Jurkat, Clone E6-1 (cell line): ENCODE results near the gene TCEANC.
A peak's percentile ranks its signal among the peaks of the same experiment; 100 is the strongest.

Source experiments
- DNase-seq: peaks from one replicate; pipeline ENCODE4 v3.0.0-alpha.2; 2011; ENCODE audit warnings: low read depth, low spot score
- H3K4me3 ChIP-seq: 2 replicates; pipeline ENCODE4 v1.5.1; 2011; ENCODE audit warnings: mild to moderate bottlenecking, low read length, control low read depth, moderate library complexity

The TCEANC gene

DNA sequence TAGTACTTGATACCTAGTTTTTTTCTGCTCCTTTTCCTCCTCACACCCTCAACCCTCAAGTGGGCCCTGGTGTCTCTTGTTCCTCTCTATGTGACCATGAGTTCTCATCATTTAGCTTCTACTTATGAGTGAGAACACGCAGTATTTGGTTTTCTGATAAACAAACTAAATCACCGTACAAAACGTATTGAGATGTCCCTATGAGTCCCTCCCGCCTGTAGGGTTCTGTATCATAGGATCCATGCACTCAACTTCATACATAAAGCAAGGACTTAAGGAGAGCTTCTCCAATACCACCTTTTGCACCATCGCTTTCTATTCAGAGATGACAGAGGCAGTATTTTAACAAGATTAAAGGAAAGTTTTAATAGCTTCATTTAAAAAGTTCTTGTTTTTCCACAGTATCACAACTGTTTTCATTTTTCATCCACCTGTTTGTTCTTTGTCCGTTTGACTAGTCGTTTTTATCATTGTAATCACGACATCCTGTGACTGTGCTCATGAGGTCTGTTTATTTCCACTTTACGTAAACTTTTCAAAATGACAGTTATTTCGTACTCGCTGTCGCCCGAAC, 35.5 kb downstream of the TCEANC start:
- DNase-seq, result no peak
- H3K4me3 ChIP-seq, result peak overlapping the region; percentile 74

DNA sequence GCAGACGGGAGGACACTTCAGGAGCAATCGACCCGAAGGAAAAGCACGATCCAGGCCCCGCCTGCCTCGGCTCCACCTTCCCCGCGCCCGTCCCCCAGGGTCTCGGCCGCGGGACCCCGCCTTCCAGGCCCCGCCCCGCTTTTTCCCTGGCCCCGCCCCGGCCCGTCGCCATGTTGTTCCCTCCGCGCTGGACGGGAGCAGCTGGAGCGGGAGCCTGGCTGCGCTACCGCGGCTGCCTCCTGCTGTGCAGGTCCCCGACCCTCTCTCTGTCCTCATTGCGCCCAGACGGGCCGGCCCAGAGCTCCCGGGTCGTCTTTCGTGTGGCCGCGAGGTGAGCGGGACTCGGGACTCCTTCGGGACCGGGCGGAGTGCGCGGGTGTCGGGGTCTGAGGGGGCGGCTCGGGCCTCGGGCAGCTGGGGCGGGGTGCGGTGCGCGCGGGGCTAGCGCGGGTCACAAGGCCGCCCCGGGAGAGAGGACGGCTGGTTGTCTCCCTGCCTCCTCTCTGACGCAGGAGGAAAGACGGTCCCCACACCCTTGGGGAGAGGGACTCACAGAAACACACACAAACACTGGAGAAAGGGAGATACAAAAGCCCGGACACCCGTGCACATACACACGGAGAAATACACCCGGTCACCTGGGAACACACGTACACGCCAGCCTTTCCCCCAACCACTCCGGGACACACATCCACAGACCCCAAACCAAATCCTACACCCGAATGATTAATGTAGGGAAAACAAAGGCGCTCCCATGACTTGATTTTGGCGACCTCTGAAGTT, 36.2 kb downstream of the TCEANC start, which contains the start of gene RAB9A:
TSS of gene RAB9A (plus strand) at position 171 of the 783 bp plus-strand sequence. CDS start 19,619 bp downstream, outside the sequence.
- peak within 1 kb of the TSS; percentile 74 for H3K4me3 ChIP-seq
- peak; percentile 31 for DNase-seq

DNA sequence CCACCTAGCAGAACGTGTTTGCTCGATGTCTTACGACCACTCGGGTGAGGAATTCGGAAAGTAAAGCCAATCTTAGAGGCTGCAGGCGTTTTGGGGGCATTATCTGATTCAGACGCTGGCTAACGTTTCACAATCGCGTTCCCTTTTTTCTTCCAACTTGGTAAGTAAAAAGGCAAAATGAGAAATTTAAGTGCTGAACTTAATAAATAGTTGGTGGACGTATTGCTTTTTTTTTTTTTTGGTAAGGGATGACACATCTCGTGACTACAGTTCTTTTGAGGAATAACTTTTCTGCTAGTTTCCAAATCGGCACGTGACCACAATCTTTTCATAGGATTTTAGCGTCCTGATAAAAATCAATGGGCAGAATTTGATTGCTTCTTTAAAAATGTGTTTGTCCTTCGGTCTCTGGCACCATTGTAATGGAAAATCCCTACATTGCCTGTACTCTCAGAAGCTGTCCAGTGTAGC, 36.8 kb downstream of the TCEANC start:
- DNase-seq, result no peak
- peak overlapping the region; percentile 74 for H3K4me3 ChIP-seq

DNA sequence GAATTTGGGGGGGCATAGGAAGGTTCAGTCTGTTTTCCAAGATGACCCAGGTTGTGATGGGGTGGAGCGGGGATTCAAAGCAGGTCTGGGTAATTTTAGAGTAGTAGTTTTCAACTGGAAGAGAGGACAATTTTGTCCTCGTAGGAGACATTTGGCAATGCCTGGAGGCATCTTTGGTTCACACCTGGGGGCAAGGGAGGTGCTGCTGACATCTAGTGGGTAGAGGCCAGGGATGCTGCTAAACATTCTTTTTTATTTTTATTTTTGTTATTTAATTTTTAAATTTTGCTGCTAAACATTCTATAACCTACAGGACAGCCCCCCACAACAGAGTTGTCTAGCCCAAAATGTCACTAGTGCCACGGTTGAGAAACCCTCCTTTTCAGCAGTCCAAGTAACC, 37.9 kb downstream of the TCEANC start:
- H3K4me3 ChIP-seq, result no peak overlapping the region
- no peak for DNase-seq

DNA sequence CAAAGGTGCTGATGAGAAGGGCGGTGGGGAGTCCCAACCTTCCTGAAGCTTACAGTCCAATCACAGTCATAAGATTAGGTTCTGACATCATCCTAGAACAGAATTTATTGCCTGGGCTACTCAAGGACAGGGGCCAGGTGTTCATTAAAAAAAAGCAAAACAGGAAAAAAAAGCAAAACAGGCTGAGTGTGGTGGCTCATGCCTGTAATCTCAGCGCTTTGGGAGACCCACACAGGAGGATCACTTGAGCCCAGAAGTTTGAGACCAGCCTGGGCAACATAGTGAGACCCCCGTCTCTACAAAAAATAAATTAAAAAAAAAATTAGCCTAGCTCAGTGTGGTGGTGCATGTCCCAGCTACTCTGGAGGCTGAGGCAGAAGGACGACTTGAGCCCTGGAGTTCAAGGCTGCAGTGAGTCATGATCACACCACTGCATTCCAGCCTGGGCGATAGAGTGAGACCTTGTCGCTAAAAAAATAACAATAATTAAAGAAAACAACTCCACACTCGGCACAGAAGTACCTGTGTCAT, 39.0 kb downstream of the TCEANC start:
- H3K4me3 ChIP-seq, result no peak overlapping the region
- DNase-seq, result no peak

DNA sequence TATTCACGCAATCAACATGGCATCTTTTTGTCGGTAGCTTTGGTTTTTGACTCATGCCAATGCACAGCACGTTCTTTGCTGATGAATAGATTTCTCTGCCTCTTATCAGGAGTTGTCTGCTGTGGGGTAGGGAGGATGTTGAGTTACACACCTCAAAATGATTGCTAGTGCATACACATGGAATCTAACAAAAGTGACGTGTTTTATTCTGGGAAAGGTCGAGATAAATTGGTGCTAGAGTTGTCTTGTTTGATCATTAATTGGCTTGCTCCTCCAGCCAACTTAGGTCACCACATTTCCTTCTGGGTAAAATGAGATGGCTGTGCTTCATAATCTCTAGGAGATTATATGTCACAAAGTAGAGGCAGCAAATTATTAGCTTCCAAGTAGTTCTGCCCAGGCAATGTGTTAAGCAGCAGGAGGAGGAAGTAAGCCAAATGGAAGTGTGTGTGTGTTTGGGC, 39.9 kb downstream of the TCEANC start:
- no peak for DNase-seq
- no peak overlapping the region for H3K4me3 ChIP-seq

DNA sequence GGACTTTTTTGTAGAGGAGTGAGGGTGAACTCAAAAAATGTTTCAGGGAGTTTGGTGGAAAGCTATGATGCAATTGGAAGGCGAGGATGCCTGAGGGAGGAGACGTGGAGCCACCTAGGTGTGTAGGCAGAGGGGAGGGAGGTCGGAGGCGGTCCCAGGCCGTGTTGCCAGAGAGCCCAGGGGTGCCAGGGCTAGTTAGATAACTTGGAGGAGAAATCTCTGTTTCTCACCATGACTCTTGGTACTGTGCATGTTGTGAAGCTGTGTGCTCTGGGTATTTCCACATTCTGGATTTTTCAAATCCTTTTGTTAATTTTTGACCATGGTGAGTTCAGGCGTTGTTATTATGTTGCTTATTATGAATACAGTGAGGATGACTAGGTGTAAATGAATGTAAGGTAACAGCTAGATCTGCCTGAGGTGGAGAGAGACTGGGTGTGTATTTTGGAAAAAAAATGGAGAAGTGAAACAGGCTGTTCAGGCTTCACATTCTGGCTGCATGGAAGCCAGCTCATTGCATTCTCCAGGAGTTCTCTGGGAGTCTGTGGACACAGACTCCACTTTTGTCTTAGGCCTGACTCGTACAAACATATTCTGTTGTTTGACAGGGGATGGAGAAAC, 40.5 kb downstream of the TCEANC start:
- DNase-seq, result no peak
- H3K4me3 ChIP-seq, result no peak overlapping the region

DNA sequence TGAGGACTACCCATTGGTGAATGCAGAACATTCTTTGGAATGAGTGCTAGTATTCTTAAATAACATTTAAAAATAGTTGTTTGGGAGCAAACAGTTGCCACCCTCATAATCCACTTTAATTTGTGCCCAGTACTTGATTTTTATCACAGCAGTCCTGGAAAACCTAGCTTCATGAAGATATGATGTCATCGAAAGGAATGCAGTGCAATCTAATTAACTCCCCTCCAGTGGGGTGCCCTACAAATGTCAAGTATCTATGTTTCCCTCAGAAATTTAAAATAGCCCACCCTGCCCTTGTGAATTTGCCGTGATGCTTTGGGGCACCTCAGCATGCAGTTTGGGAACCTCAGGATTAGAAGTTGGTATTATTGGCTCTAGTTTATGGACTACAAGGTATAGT, 41.4 kb downstream of the TCEANC start:
- H3K4me3 ChIP-seq, result no peak overlapping the region

DNA sequence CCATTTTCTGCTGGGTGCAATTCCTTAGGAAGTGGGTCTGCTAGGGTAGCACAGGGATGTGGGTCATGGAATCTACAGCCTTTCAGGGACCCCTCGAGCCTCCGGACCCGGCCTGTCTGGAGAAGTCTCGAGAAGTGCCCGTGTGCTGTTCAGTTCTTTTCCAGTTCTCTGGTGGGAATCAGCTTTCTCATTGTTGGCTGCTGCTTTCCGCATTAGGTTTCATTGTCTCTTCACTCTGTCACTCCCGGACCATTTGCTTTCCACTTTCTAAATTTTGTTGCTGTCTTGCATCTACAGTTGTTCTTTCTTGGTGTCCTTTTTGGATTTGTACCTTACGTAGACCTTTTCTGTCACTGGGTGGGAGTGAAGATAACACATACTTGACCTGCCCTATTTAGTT, 42.0 kb downstream of the TCEANC start:
- H3K4me3 ChIP-seq, result no peak overlapping the region
- DNase-seq, result no peak

More for the DNA sequence above, 41.4 kb downstream of the TCEANC start:
- DNase-seq, result no peak

DNA sequence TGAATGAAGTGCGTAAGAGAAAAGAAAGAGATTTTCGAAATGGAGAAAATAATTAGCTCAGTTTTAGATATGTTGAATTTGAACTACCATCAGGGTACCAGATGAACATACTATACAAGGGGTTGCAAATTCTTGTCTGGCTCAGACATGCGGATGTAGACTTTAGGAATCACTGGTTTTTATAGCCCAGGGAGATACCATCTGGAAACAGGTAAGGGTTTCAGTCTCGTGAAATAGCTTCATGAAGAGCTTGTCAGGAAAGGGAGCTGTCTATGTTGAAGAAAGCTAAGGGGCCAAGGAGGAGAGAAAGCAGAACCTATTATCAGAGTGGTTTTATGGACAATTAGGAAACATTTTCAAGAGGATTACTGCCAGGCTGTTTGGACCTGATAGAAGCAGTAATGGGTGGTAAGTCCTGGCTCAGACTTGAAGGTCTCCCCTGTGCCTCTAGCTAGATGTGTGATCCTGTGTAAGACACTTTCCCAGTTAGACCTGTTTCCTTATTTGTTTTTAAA, 42.7 kb downstream of the TCEANC start:
- no peak for DNase-seq
- no peak overlapping the region for H3K4me3 ChIP-seq

DNA sequence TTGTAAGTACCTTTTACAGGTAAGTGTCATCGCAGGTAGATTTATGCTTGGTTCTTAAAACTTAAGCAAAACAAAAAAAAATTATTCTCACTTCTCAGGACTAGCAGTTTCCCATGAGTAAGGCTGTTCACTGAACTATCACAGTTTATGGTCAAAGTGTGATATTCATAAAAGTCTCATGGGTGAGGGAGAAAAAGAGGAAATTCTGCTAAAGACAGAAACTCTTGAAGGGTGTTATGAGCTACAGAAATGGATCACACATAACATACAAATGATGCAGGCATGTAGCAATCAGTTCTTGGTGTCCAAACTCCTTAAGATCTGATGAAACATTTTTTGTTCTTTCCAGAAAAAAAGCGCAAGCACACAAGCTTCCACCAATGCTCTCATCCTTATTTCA, 44.5 kb downstream of the TCEANC start:
- no peak overlapping the region for H3K4me3 ChIP-seq
- no peak for DNase-seq

DNA sequence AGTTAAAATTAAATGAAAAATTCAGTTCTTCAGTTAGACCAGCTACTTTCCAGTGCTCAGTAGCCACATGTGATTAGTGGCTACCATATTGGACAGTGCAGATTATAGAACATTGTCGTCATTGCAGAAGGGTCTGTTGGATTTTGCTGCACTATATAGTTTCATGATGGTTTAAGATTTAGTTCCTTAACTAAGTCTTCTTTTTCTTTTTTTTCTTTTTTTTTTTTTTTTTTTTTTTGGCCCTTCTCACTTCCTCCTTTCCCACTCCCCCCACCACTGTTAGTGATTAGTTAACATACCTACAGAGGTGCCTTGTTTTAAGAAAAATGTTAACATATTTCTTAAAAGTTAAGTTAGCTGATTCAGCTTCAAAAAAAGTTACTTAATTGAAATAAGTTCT, 45.0 kb downstream of the TCEANC start:
- H3K4me3 ChIP-seq, result no peak overlapping the region
- DNase-seq, result no peak

DNA sequence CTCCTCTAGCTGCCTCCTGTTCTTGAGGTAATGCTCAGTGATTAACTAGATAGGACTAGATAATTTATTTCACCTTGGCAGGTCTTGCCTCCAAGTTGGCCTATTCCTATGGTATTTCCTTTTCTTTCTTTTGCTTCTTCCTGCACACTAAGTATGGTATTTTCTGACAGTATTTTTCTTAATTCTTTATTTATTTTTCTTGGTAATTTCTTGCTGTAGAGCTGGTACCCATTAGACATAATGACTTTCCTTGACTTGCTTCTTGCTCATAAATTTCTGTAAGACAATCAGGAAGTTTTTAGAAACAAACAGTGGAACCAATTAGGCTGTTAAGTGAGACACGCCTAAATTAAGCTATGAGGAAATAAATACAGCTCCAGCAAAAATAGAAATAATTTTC, 45.5 kb downstream of the TCEANC start:
- no peak overlapping the region for H3K4me3 ChIP-seq
- no peak for DNase-seq

DNA sequence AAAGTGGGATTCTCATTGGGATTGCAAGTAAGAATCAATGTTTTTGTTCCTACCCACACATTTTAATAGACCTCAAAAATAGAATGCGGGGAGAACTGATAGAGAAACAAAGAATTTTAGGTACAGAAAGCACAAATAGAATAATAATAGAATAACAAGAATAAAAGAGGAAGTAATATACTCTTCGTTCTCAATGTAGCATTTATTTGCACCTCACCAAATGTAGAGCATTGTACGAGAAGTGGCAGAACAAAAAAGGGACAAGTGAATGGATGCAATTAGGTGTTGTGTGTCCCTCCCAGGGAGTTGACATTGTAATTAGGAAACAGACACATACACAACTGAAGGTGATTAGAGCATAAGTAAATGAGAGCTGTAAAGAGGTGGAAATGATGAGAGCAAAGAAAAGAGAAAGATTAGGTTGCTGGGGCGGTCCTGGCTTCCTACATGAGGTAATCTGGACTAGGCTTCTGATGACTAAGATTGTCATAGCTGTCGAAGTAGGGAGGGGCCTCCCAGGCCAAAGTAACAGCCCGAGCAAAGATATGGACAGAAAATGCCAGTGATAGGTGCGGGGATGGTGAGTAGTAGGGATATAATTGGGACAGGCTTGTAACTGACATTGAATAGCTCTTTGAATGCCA, 46.4 kb downstream of the TCEANC start:
- H3K4me3 ChIP-seq, result no peak overlapping the region
- no peak for DNase-seq

DNA sequence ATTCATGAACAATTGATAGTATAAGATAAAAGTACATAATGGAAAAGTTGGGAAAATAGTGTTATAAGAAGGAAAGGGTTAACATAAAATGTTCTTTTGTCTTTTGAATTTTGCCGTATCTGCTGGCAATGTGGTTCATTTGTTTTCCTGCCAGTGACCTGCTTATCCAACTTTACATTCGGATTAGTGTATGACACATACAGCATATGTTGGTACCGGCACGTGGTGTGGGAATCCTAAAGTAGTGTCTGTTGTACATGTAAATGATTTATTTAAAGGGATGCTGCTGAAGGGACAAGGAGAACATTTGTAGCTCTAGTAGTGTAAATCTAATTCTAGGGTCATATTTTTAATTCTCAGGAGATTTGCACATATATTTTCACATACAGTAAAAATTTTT, 47.4 kb downstream of the TCEANC start:
- DNase-seq, result no peak
- no peak overlapping the region for H3K4me3 ChIP-seq

DNA sequence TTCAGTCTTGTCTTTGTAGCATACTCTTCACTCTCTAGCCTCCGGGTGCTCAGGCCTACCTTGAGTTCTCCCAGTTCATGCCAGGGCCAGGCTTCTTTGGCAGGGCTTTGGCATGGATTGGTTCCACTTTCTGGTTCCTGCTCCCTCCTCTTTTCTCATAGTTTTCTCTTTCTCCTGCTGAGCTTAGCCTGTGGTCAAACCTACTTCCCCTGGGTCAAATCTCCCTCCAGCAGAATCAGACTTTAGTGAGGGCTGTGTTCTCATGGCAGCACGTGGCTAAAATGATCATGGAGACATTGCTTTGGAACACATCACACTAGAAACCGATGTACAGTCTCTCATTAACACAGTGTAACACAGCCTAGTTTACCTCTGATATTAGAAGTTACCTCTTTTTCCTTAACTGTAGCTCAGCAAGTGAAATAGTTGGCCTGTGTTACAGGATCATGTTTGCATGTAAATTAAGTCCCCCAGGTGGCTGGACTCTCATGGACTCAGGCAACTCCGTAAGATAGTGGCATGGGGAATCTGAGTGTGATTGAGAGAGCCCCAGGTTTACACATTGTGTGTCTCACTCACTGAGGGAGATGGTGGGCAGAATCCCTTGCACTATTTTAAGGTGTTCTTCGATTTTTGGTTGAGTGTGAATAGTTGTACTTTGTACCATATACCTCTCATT, 49.3 kb downstream of the TCEANC start:
- DNase-seq, result no peak
- H3K4me3 ChIP-seq, result no peak overlapping the region

DNA sequence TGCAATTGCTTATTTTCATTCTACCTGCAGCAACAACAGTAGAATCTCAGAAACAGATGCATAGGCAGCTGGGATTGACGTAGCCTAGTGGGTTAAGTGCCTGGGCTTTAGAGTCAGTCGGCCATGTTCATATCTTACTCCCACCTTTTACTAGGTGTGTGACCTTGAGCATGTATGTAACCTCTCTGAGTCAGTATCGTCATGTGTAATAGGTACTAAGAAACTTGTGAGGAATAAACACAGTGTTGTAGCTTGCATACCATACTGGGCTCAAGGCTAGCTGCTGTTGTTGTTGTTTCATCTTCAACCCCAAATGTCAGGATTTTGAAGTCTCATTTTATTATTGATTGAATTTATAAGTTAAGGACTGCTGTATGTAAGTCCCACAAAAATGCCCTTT, 50.2 kb downstream of the TCEANC start:
- no peak overlapping the region for H3K4me3 ChIP-seq

DNA sequence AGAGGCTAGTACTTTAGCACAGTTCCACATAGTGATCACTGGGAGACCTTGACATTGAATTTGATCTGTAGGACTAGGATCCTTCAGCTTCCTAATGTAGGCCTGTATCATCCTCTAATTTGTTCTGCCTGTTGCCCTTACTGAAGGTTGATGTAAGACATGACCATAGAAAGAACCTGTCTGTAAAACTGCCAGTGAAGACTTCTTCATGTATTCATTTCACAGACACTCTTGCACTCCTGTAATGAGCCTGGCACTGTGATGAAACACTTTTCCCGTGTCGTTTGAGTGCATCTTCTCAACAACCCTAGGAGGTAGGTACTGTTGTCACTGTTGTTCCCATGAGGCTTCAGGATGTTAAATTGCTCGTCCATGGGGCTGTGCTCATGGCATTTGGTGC, 50.6 kb downstream of the TCEANC start:
- no peak for DNase-seq
- no peak overlapping the region for H3K4me3 ChIP-seq

More for the DNA sequence above, 50.2 kb downstream of the TCEANC start:
- DNase-seq, result no peak

DNA sequence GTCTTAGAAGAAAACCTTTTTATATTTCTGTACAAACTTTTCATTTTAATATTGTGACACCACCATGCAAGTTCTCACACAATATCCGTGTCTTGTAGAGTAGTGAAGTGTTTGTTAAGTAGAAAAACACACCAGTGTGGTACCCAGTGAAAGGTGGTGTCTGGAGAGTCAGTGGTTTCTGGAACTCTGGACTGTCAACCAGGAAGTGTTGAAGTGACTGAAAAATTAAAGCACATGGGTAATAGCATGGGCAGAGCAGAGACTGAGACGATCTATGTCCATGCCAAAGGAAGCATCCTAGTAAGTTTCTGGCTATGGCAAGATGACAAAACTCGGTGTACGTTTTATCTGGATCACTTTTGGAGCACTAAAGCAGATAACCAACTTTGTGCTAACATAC, 58.2 kb downstream of the TCEANC start:
- no peak overlapping the region for H3K4me3 ChIP-seq
- no peak for DNase-seq
